ENCODE measurements around the gene VTI1A. TPM values are rescaled to one million over a fixed set of nuclear protein-coding genes. Genes with fewer than 3 reads are reported as not detected.

The VTI1A gene
- total and polyA plus RNA-seq, 2 of the 13 experiments (the other 11 are each of a cell fraction or from before 2014, with no cell fraction given), result 11.7 to 32.7 TPM

GRCh38 chr10:112490545-112490944, 43.5 kb downstream of the VTI1A start (continued):
- TF ChIP-seq, protein P1, sequence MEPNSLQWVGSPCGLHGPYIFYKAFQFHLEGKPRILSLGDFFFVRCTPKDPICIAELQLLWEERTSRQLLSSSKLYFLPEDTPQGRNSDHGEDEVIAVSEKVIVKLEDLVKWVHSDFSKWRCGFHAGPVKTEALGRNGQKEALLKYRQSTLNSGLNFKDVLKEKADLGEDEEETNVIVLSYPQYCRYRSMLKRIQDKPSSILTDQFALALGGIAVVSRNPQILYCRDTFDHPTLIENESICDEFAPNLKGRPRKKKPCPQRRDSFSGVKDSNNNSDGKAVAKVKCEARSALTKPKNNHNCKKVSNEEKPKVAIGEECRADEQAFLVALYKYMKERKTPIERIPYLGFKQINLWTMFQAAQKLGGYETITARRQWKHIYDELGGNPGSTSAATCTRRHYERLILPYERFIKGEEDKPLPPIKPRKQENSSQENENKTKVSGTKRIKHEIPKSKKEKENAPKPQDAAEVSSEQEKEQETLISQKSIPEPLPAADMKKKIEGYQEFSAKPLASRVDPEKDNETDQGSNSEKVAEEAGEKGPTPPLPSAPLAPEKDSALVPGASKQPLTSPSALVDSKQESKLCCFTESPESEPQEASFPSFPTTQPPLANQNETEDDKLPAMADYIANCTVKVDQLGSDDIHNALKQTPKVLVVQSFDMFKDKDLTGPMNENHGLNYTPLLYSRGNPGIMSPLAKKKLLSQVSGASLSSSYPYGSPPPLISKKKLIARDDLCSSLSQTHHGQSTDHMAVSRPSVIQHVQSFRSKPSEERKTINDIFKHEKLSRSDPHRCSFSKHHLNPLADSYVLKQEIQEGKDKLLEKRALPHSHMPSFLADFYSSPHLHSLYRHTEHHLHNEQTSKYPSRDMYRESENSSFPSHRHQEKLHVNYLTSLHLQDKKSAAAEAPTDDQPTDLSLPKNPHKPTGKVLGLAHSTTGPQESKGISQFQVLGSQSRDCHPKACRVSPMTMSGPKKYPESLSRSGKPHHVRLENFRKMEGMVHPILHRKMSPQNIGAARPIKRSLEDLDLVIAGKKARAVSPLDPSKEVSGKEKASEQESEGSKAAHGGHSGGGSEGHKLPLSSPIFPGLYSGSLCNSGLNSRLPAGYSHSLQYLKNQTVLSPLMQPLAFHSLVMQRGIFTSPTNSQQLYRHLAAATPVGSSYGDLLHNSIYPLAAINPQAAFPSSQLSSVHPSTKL (CRISPR knock-in tag; IDR thresholded peaks at IDR 0.05), result peak; percentile 76
- TF ChIP-seq ZNF557 (CRISPR knock-in tag; IDR thresholded peaks at IDR 0.05), result no peak
- TF ChIP-seq JUND (CRISPR knock-in tag; IDR thresholded peaks at IDR 0.05), result no peak
- 0 out of 2 replicates have a peak, but pooled peaks have one; percentile 40 for TF ChIP-seq MIXL1 (CRISPR knock-in tag; IDR thresholded peaks at IDR 0.05)
- TF ChIP-seq FOSL2 (CRISPR knock-in tag; IDR thresholded peaks at IDR 0.05), result peak; percentile 79
- peak; percentile 93 for TF ChIP-seq TBX2 (CRISPR knock-in tag; IDR thresholded peaks at IDR 0.05; ENCODE audit: borderline replicate concordance)
- TF ChIP-seq ZNF768 (CRISPR knock-in tag; IDR thresholded peaks at IDR 0.05), result no peak
- TF ChIP-seq HMG20A (CRISPR knock-in tag; IDR thresholded peaks at IDR 0.05; ENCODE audit: borderline replicate concordance), result peak; percentile 56; the same call in 1 of the 2 replicates
- no peak for TF ChIP-seq SCMH1 (CRISPR knock-in tag; IDR thresholded peaks at IDR 0.05; ENCODE audit: borderline replicate concordance)
- TF ChIP-seq, protein P2, sequence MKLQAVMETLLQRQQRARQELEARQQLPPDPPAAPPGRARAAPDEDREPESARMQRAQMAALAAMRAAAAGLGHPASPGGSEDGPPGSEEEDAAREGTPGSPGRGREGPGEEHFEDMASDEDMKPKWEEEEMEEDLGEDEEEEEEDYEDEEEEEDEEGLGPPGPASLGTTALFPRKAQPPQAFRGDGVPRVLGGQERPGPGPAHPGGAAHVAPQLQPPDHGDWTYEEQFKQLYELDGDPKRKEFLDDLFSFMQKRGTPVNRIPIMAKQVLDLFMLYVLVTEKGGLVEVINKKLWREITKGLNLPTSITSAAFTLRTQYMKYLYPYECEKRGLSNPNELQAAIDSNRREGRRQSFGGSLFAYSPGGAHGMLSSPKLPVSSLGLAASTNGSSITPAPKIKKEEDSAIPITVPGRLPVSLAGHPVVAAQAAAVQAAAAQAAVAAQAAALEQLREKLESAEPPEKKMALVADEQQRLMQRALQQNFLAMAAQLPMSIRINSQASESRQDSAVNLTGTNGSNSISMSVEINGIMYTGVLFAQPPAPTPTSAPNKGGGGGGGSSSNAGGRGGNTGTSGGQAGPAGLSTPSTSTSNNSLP (IDR thresholded peaks at IDR 0.05; ENCODE audit: low read depth, low read length), result peak; percentile 92
- 0 out of 2 replicates have a peak, but pooled peaks have one; percentile 39 for TF ChIP-seq HOXD1 (CRISPR knock-in tag; IDR thresholded peaks at IDR 0.05)
- TF ChIP-seq, protein P3, sequence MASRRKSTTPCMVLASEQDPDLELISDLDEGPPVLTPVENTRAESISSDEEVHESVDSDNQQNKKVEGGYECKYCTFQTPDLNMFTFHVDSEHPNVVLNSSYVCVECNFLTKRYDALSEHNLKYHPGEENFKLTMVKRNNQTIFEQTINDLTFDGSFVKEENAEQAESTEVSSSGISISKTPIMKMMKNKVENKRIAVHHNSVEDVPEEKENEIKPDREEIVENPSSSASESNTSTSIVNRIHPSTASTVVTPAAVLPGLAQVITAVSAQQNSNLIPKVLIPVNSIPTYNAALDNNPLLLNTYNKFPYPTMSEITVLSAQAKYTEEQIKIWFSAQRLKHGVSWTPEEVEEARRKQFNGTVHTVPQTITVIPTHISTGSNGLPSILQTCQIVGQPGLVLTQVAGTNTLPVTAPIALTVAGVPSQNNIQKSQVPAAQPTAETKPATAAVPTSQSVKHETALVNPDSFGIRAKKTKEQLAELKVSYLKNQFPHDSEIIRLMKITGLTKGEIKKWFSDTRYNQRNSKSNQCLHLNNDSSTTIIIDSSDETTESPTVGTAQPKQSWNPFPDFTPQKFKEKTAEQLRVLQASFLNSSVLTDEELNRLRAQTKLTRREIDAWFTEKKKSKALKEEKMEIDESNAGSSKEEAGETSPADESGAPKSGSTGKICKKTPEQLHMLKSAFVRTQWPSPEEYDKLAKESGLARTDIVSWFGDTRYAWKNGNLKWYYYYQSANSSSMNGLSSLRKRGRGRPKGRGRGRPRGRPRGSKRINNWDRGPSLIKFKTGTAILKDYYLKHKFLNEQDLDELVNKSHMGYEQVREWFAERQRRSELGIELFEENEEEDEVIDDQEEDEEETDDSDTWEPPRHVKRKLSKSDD (CRISPR knock-in tag; IDR thresholded peaks at IDR 0.05; ENCODE audit: low read depth), result no peak
- no peak for TF ChIP-seq FOXK2 (IDR thresholded peaks at IDR 0.05)
- TF ChIP-seq NCOR1 (IDR thresholded peaks at IDR 0.05; ENCODE audit: borderline replicate concordance, low read length), result peak; percentile 77; the same call in 1 of the 2 replicates
- TF ChIP-seq MAFK (conservative IDR thresholded peaks at IDR 0.05 in 1 of 2, IDR thresholded peaks at IDR 0.05 in 1 of 2; ENCODE audit: low read length in 2 of 2), result no peak
- no peak for TF ChIP-seq JDP2 (CRISPR knock-in tag; IDR thresholded peaks at IDR 0.05; ENCODE audit: borderline replicate concordance)
- peak; percentile 75; the same call in 1 of the 2 replicates for TF ChIP-seq NCOA2 (CRISPR knock-in tag; IDR thresholded peaks at IDR 0.05)
- 0 out of 2 replicates have a peak, but pooled peaks have one; percentile 21 for TF ChIP-seq ZBTB43 (CRISPR knock-in tag; conservative IDR thresholded peaks at IDR 0.05)
- 0 out of 2 replicates have a peak, but pooled peaks have one; percentile 53 for TF ChIP-seq MBD4 (IDR thresholded peaks at IDR 0.05; ENCODE audit: borderline replicate concordance, low read length)

Measured in HepG2 (cell line).